HG03439 (cell line): Measurements from ENCODE around the gene LCE1C.

Experiments used
- ATAC-seq: cut with Tn5 transposase; IDR thresholded peaks from one replicate; pipeline ENCODE4 v1.9.1; 2021; ENCODE audit warnings: mild to moderate bottlenecking, moderate library complexity; ENCODE audit not compliant: unreplicated experiment

Gene LCE1C

DNA sequence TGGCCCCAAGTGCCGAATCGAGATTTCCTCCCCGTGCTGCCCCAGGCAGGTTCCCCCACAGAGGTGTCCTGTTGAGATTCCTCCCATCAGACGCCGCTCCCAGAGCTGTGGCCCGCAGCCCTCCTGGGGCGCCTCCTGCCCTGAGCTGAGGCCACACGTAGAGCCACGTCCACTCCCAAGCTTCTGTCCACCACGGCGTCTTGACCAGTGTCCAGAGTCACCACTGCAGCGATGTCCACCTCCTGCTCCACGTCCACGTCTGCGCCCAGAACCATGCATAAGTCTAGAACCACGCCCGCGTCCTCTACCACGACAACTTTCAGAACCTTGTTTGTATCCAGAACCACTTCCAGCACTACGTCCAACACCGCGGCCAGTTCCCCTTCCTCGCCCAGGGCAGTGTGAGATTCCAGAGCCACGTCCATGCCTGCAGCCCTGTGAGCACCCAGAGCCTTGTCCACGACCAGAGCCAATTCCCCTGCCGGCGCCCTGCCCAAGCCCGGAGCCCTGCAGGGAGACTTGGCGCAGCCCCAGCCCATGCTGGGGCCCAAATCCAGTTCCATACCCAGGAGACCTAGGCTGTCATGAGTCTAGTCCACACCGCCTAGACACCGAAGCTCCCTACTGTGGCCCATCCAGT, 45.8 kb downstream of the LCE1C start:
- no peak for ATAC-seq

DNA sequence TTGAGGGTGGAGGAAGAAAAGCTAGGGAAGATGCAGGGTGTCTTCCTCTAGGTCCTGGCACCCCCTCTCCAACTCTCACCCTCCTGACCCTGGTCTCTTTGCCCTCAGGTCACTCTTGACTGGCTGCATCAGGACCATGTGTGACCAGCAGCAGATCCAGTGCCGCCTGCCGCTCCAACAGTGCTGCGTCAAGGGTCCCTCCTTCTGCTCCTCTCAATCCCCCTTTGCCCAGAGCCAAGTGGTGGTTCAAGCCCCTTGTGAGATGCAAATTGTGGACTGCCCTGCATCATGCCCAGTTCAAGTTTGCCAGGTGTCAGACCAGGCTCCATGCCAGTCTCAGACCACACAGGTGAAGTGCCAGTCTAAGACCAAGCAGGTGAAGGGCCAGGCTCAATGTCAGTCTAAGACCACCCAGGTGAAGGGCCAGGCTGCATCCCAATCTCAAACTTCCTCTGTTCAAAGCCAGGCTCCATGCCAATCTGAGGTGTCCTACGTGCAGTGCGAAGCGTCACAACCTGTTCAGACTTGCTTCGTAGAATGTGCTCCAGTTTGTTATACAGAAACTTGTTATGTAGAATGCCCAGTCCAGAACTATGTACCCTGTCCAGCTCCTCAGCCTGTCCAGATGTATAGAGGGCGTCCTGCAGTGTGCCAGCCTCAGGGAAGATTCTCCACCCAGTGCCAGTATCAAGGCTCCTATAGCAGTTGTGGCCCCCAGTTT, 46.8 kb downstream of the LCE1C start:
- no peak for ATAC-seq

DNA sequence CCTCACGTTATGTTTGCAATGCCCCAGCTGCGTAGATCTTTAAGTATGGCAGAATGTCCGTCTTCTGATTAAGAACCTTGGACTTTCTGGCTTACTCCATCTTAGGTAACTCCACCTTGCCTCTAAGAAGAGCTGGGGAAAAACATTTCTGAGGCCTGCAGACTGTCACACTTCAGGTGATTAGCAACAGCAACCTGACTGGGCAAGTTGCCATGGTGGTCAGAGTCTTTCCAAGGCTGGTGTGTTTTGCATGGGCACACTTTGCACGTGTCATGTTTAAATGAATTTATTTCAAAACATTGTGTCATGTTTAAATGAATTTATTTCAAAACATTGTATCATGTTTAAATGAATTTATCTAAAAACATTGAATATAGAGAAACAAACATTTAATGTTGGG, 47.8 kb downstream of the LCE1C start:
- ATAC-seq = no peak

DNA sequence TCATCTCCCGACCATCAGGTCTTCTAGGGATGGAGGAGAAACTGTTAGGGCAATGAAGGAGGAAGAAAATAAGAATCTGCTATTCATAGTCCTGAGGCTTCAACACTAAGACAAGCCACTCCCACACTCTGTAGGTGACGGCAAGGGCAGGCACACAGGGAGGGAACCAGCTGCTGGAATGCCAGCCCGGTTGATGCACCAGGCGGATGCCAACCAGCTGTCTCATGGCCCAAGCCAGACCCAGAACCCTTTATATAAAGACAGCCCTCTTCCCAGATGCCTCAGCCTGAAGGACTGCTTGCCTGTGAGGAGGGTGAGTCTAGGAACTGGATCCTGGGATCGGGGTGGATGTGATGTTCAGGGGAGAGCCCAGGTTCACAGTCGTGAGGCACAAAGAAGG, 48.7 kb downstream of the LCE1C start, which contains the start of gene KPRP:
KPRP (plus strand) TSS at position 279 of the 400 bp plus-strand sequence. CDS start 1,564 bp downstream, outside the sequence.
- no peak for ATAC-seq

- ATAC-seq = no peak
These were observed 49.6 kb downstream of the LCE1C start for GRCh38 chr1:152756872-152757271.
